GM18907 (cell line): ENCODE results near the gene LRRFIP1.
A peak's percentile ranks its signal among the peaks of the same experiment; 100 is the strongest.
"Not testable (repeated sequence)": the region's sequence is repeated elsewhere in the genome, so short reads cannot be mapped to it uniquely, and the experiment has no call there.

Source experiments
- ATAC-seq: cut with Tn5 transposase; IDR thresholded peaks from one replicate; pipeline ENCODE4 v1.9.1; 2021; ENCODE audit warnings: mild to moderate bottlenecking, moderate library complexity; ENCODE audit not compliant: unreplicated experiment

The LRRFIP1 gene

GRCh38 chr2:237742191-237742590 is 114.8 kb downstream of the LRRFIP1 start:
- ATAC-seq, result no peak

GRCh38 chr2:237742614-237743013 is 115.2 kb downstream of the LRRFIP1 start:
- no peak for ATAC-seq

- no peak for ATAC-seq
Observed at GRCh38 chr2:237743024-237743423, 115.6 kb downstream of the LRRFIP1 start.

GRCh38 chr2:237743561-237744269 is 116.3 kb downstream of the LRRFIP1 start:
- ATAC-seq, result no peak

GRCh38 chr2:237744270-237744612 is 116.9 kb downstream of the LRRFIP1 start:
- ATAC-seq, result no peak

GRCh38 chr2:237744613-237745249 is 117.3 kb downstream of the LRRFIP1 start:
- ATAC-seq, result peak; percentile 65

GRCh38 chr2:237745250-237745613 is 117.8 kb downstream of the LRRFIP1 start:
- ATAC-seq, result no peak

- no peak for ATAC-seq
Observed at GRCh38 chr2:237746302-237747080, 119.1 kb downstream of the LRRFIP1 start.

- ATAC-seq, result no peak
Observed at GRCh38 chr2:237747189-237747588, 119.8 kb downstream of the LRRFIP1 start.

- no peak for ATAC-seq
Observed at GRCh38 chr2:237749002-237749401, 121.6 kb downstream of the LRRFIP1 start.

GRCh38 chr2:237749961-237750360 is 122.6 kb downstream of the LRRFIP1 start:
- ATAC-seq, result no peak

GRCh38 chr2:237750441-237750840 is 123.1 kb downstream of the LRRFIP1 start:
- not testable (repeated sequence) for ATAC-seq

- peak; percentile 97 for ATAC-seq
Observed at GRCh38 chr2:237752761-237753165, 125.4 kb downstream of the LRRFIP1 start.

GRCh38 chr2:237754182-237754581 is 126.8 kb downstream of the LRRFIP1 start:
- ATAC-seq, result no peak

GRCh38 chr2:237754626-237755248 is 127.3 kb downstream of the LRRFIP1 start:
- ATAC-seq, result no peak

GRCh38 chr2:237757616-237758015 is 130.2 kb downstream of the LRRFIP1 start:
- no peak for ATAC-seq

GRCh38 chr2:237758185-237758584 is 130.8 kb downstream of the LRRFIP1 start:
- ATAC-seq, result no peak

- no peak for ATAC-seq
Observed at GRCh38 chr2:237759176-237759575, 131.8 kb downstream of the LRRFIP1 start.

- no peak for ATAC-seq
Observed at GRCh38 chr2:237760506-237761502, 133.4 kb downstream of the LRRFIP1 start.
